NCI-H1694 (cell line): ENCODE results near the gene RGS1.

Source experiments
- DNase-seq: peaks from one replicate; lab custom pipeline; 2025; lab: John Stamatoyannopoulos, UW

RGS1 gene

DNA sequence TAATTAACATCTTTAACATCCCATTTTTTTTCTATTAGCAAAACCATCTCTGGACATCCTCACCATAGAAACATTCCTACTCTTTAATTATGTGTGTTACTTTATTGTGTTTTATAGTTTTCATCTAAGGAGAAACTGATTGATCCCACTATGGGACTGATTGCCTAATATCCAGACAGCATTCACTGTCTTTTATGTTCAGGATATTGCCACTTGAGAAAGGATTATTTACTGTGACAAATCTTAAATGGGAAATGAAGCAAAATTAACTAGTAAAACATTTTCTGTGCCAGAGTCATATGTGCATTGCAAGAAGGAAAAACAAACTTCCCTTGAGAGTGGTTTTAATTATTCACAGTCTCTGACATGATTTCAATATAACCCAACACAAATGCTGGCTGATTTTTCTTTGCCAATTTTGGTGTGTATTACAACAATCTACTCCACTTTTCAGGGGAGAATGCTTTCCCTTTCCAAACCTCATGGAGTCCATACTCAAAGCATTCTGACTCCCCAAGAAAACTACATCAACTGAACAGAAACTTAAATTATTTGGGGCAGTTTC, 44.6 kb downstream of the RGS1 start:
- DNase-seq: no peak

DNA sequence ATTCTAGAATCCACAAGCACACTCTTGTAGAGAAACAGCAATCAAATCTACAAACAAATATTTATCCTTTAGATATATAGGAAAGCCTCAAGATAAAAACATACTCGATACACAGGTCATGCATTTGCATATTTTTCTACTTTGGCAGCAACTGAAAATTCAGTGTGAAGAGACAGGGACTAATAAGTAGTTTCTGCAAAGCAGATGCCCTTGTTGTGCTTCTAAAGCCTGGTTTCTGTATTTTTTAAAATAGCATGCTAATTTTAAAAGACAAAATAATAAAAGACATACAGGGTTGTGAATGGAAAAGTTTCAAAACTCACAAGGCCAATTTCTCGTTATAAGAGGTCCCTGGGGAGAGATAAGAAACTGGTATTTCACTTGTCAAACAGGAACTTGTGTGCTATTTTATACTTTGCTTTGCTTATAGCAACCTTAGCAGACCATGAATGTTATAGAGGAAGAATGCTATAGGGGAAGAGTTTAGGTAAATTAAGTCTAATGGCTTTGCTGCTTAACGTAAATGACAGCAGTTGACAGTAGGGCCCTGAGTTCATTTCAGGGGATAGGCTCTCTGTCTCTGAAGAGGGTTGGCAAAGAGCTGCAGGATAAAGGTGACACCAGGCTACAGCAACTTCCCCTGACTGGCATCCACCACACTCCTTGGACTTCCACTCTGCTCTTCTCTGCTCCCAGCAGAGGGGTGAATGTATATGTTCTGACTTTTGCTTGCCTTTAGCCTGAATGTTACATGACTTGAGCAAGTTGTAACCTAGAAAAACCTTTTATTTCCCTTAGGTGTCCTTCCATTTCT, 51.0 kb downstream of the RGS1 start:
- no peak for DNase-seq

DNA sequence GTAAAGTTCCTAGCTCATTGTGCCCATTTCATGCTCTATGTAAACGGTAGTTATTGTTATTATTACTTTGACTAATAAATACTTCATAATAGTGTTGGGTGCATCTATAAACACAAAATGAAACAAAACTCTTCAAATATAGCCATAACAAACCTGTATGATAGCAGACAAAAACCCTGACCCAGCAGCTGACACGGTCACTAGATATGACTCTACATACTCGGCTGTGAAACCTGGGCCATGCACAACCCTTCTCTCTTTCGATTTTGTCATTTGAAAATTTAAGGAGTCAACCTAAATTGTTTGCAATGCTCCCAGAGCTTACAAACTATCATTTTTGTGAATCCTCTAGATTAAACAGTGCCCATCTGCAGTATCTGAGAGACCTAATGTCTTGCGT, 52.3 kb downstream of the RGS1 start:
- DNase-seq: no peak

DNA sequence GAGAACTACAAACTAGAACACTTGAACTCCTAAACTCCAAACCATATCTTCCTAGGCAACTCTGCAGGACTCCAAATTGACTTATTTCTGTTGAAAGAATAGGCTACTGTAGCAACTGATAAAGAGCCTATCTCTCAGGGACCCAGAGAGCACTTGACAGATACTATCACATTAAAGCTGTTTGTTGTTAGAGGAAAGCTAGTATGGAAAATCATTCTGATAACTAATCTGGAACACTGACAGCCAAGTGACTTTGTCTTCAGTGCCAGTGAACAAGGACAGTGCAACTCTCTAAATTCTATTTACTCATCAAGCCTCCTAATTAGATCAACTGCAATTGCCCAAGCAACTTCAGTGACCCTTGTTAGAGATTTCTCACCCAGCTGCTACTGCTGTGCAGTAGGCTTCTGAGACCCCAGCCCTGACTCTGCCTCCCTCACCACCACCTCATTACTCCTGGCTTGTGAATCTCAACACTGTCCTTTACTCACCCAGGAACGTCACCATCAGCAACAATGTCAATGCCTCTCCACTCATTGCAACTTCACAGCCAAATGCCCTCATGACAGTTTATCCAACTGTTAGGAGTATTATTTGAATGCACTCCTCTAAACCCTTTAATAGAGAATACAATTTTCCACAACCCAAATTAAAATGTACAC, 53.0 kb downstream of the RGS1 start:
- DNase-seq: no peak

DNA sequence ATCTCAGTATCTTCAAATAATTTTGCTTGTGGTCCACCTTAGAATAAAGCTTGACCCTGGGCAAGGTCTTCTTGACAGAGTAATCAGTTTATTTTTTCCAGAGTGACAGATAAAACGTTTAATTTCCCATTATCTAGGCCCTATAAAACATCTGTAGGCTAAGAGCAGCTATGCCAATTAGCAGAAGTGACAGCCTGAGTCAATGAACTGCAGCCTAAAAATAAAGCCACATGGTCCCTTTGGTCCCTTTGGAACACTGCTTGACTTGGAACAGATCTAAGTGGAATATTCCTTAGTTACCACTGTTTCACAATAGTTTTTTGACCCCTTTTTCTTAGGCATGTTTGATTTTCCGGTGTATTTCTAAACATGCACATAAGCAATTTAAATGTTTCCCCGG, 54.0 kb downstream of the RGS1 start:
- no peak for DNase-seq
